C4-2B (cell line): ENCODE results near the gene LCN6.

Source experiments
- CTCF ChIP-seq: fragments of 450-650 bp; conservative IDR thresholded peaks from 2 replicates; pipeline ENCODE4 v1.5.1; 2017; ENCODE audit warnings: mild to moderate bottlenecking
- ZFX ChIP-seq: fragments of 450-650 bp; IDR thresholded peaks from 2 replicates; pipeline ENCODE4 v1.6.1; 2017

GRCh38 chr9:136723989-136724388 is 24.3 kb downstream of the LCN6 start:
- no peak for TF ChIP-seq CTCF
- TF ChIP-seq ZFX: no peak
